Activated naive CD8-positive, alpha-beta T cell treated with anti-CD3 and anti-CD28 coated beads, Interleukin-2, amount 50 U/mL, for 24 hours (primary cell): ENCODE results near the gene GAB2.

Source experiments
- ATAC-seq: fragments of 150-1000 bp; cut with Tn5 transposase; one replicate; pipeline ENCODE4 v1.10.0; 2021
- DNase-seq: peaks from one replicate; pipeline ENCODE4 v3.0.0; 2021
- H3K27ac Mint-ChIP-seq: one replicate; pipeline ENCODE4 v1.8.0; 2021; ENCODE audit warnings: mild to moderate bottlenecking, mixed read lengths
- H3K27me3 Mint-ChIP-seq: one replicate; pipeline ENCODE4 v1.8.0; 2021; ENCODE audit warnings: mixed read lengths
- H3K36me3 Mint-ChIP-seq: one replicate; pipeline ENCODE4 v1.8.0; 2021; ENCODE audit warnings: low read depth, mixed read lengths
- H3K4me1 Mint-ChIP-seq: one replicate; pipeline ENCODE4 v1.8.0; 2021; ENCODE audit warnings: mixed read lengths
- H3K4me3 Mint-ChIP-seq: one replicate; pipeline ENCODE4 v1.8.0; 2021; ENCODE audit warnings: mild to moderate bottlenecking, moderate library complexity, mixed read lengths
- H3K9me3 Mint-ChIP-seq: one replicate; pipeline ENCODE4 v1.8.0; 2021; ENCODE audit warnings: mixed read lengths

Gene GAB2

DNA sequence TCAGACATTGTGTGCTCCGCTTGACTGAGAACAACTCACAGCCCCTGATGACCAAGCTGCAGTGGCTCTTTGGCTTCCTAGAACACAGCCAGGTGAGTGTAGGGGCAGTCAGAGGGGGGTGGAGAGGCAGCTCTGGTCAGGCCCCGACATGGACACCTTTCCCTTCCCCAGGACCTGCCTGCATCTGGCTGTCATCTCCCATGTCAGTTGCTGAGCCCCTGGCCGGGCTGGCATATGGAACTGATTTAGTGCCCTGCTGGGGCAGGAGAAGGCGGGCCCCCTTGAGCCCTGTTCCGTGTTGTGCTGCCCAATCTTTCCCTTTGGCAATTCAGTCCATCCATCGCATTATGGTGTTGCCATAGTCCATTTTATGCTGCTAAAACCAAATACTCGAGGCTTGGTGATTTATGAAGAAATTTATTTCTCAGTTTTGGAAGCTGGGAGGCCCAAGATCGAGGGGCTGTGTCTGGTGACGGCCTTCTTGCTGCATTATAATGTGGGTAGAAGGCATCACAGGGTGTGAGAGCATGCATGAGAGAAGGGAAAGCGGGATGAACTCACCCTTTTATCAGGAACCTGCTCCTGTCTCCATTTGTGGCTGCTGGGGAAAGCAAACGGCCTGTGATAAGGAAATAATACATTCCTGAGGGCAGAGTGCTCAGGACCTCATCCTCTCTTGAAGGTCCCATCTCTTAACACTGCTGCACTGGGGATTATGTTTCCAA lies 209.9 kb downstream of the GAB2 start:
- Mint-ChIP-seq H3K4me1 (peaks cover 13% of the 10 kb centered on the region), H3K4me3 (no peak overlapping the region), H3K27ac (no peak overlapping the region), H3K9me3 (no peaks in the 10 kb centered on the region), H3K27me3 (no peaks in the 10 kb centered on the region), H3K36me3 (peaks cover 4% of the 10 kb centered on the region)
- no peak for ATAC-seq
- no peak for DNase-seq

DNA sequence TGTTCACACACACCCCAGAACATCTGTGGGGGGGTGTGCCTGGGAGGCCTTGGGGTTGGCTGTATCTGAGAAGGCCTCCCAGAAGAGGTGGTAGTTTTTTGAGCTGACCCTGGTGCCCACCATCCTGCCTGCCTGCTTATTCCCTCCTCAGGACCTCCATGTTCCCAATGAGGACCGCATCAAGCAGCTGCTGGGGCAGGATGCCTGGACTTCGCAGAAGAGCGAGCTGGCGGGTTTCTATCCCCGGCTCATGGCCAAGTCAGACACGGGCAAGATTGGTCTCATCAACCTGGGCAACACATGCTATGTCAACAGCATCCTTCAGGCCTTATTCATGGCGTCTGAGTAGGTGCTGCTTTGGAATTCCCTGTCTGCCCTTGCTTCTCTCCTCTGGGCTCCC lies 211.9 kb downstream of the GAB2 start:
- Mint-ChIP-seq H3K9me3 (no peaks in the 10 kb centered on the region), H3K36me3 (peaks cover 5% of the 10 kb centered on the region), H3K4me1 (peaks cover 33% of the 10 kb centered on the region), H3K27ac (no peak overlapping the region), H3K27me3 (no peaks in the 10 kb centered on the region), H3K4me3 (no peak overlapping the region)
- no peak for DNase-seq
- no peak for ATAC-seq

DNA sequence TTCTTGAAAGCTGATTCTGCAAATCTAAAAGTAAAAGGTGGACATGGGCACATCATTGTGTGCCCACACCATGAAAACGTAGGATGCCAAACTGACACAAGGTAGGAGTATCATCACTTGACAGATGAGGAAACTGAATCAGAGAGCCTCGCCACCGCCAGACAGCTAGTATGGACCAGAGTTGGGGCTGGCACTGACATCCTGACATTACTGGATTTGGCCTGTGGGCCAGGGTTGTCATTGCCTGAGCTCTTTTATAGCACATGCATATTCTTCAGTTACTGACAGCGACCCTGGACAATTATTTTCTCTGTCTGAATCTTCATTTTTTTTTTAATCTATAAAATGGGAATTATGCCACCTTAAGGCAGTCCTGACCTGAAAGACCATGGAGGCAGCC lies 212.4 kb downstream of the GAB2 start:
- ATAC-seq = no peak
- H3K36me3 Mint-ChIP-seq = peaks cover 5% of the 10 kb centered on the region
- DNase-seq = no peak
- no peak overlapping the region for H3K4me3 Mint-ChIP-seq
- H3K27me3 Mint-ChIP-seq = no peaks in the 10 kb centered on the region
- H3K9me3 Mint-ChIP-seq = no peaks in the 10 kb centered on the region
- peaks cover 33% of the 10 kb centered on the region for H3K4me1 Mint-ChIP-seq
- no peak overlapping the region for H3K27ac Mint-ChIP-seq

DNA sequence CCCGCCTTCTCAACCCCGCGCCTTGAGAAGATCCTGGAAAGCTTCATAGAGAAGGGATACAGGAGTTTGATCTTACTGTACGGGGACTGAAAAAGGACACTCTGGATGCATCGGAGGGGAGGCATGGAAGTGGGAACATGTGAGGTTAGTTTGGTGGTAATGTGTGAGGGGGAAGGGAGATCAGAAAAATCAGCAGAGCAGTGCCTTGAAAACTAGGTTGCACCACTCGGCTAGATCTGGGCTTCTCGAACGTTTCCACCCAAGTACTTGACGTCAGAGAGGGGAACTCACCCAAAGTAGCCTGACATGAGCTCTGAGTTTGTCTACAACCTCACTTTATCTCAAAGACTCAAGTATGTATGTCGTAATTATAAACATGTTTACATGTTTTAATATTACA lies 214.4 kb downstream of the GAB2 start:
- Mint-ChIP-seq H3K4me1 (peaks cover 33% of the 10 kb centered on the region), H3K9me3 (no peaks in the 10 kb centered on the region), H3K27me3 (no peaks in the 10 kb centered on the region), H3K27ac (peak overlapping the region; percentile 81), H3K4me3 (peak overlapping the region; percentile 66), H3K36me3 (peaks cover 5% of the 10 kb centered on the region)
- DNase-seq = no peak
- ATAC-seq = no peak

DNA sequence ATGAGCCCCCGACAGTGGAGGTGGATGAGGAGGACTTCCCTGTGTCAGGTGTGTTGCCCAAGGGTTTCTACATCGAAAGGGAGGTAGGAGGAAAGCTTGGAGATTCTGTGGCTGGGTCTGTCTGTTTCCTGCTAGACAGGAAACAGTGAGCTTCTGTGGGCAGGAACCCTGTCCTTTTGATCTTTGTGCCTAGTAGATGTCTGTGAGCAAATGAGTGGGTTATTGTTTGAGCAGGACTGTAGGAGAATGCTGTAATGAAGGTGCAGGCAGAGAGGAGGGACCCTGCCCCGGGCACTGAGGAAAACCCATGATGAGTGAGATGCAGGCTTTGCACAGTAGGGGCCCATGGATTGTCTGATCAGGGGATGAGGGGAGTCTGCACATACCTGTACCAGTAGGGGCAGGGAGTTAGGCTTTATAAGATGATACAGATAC lies 214.9 kb downstream of the GAB2 start:
- H3K4me3 Mint-ChIP-seq = peak overlapping the region; percentile 66
- H3K27me3 Mint-ChIP-seq = no peaks in the 10 kb centered on the region
- no peaks in the 10 kb centered on the region for H3K9me3 Mint-ChIP-seq
- DNase-seq (peak; percentile 29), ATAC-seq (peak; percentile 85)
- H3K36me3 Mint-ChIP-seq = peaks cover 5% of the 10 kb centered on the region
- H3K4me1 Mint-ChIP-seq = peaks cover 33% of the 10 kb centered on the region
- H3K27ac Mint-ChIP-seq = peak overlapping the region; percentile 81

DNA sequence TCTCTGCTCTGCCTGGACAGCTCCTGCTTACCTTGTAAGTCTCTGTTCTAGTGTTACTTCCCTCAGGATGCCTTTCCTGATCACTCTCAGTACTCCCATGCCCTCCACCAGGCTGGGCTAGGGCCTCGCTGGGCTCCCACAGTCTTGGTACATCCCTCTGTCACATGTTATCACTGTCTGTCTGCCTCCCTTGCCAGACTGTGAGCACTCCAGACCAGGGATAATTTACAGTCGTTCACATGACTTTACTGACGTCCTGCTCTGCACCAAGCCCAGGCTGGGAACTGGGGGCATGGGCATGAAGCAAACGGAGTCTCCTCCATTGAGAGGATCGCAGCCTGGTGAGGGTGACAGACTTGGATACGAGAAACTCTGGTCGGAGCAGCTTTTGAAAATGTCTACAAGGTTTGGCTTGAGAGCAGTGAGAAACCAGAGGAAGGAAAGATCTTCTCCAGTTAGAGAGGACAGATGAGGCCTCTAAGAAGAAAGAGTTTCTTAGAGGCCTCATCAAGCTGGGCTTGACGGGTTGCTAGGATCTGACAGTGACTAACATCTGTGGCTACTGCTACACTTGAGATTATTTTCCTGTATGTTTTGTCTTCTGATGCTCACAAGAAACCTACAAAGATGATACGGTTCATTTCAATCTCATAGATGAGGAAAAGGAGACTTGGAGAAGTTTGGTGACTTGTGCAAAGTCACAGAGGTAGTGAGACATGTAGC lies 216.4 kb downstream of the GAB2 start:
- H3K4me3 Mint-ChIP-seq = no peak overlapping the region

DNA sequence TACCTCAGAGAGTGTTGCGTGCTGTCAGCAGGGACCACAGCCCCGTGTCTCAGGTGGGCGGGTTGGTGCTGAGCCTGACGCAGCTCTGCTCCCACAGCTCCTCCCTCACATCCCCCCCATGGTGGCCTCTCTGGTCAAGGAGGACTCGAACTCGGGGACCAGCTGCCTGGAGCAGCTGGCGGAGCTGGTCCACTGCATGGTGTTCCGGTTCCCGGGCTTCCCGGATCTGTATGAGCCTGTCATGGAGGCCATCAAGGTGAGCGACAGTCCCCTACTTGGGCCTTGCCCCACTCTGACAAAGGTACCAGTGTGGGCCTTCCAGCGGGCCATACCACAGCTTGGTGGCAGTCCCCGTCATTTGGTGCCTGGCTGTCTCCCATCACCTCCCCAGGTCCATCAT lies 217.1 kb downstream of the GAB2 start:
- no peak for DNase-seq
- H3K9me3 Mint-ChIP-seq = no peaks in the 10 kb centered on the region
- H3K36me3 Mint-ChIP-seq = peaks cover 5% of the 10 kb centered on the region
- peaks cover 33% of the 10 kb centered on the region for H3K4me1 Mint-ChIP-seq
- H3K4me3 Mint-ChIP-seq = no peak overlapping the region
- ATAC-seq = no peak
- H3K27me3 Mint-ChIP-seq = no peaks in the 10 kb centered on the region
- no peak overlapping the region for H3K27ac Mint-ChIP-seq

More for the DNA sequence above, 216.4 kb downstream of the GAB2 start:
- H3K36me3 Mint-ChIP-seq = peaks cover 5% of the 10 kb centered on the region
- ATAC-seq = no peak
- no peaks in the 10 kb centered on the region for H3K9me3 Mint-ChIP-seq
- peak overlapping the region; percentile 81 for H3K27ac Mint-ChIP-seq
- DNase-seq = no peak
- peaks cover 33% of the 10 kb centered on the region for H3K4me1 Mint-ChIP-seq
- no peaks in the 10 kb centered on the region for H3K27me3 Mint-ChIP-seq

DNA sequence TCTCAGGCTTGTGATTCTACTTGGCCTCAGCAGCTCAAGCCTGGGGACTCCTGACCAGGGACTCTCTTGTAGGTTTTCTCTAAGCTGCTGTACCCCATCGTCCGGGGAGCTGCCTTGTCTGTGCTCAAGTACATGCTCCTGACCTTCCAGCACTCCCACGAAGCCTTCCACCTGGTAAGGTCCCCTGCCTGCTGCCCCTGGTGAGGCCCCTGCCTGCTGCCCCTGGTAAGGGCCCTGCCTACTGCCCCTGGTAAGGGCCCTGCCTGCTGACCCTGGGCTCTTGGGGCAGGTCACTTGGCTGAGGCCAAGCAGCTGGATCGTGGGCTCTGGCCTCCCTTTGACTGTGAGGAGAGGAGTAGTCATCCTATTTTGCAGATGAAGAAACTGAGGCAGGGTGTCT lies 217.6 kb downstream of the GAB2 start:
- Mint-ChIP-seq H3K27ac (no peak overlapping the region), H3K36me3 (peaks cover 5% of the 10 kb centered on the region), H3K9me3 (no peaks in the 10 kb centered on the region), H3K27me3 (no peaks in the 10 kb centered on the region), H3K4me1 (peaks cover 34% of the 10 kb centered on the region), H3K4me3 (no peak overlapping the region)
- ATAC-seq = no peak
- no peak for DNase-seq

DNA sequence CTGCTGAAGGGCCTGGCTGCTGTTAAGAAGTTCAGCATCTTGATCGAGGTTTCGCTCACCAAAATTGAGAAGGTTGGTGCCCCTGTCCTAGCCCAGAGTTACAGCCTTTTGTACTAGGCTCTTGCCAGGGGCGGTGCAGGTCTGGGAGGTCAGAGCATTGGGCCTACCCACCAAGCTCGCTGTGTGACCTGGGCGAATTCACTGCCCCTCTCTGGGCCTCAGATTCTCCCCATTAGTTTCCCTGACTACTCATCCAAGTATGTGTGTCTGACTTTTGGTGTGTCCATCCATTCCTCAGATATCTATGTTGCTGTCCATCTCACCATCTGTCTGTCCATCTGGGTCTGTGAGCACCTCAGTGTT lies 218.0 kb downstream of the GAB2 start:
- Mint-ChIP-seq H3K9me3 (no peaks in the 10 kb centered on the region), H3K4me3 (no peak overlapping the region), H3K27ac (no peak overlapping the region), H3K27me3 (no peaks in the 10 kb centered on the region), H3K4me1 (peaks cover 35% of the 10 kb centered on the region), H3K36me3 (peaks cover 5% of the 10 kb centered on the region)
- DNase-seq = no peak
- ATAC-seq = no peak

DNA sequence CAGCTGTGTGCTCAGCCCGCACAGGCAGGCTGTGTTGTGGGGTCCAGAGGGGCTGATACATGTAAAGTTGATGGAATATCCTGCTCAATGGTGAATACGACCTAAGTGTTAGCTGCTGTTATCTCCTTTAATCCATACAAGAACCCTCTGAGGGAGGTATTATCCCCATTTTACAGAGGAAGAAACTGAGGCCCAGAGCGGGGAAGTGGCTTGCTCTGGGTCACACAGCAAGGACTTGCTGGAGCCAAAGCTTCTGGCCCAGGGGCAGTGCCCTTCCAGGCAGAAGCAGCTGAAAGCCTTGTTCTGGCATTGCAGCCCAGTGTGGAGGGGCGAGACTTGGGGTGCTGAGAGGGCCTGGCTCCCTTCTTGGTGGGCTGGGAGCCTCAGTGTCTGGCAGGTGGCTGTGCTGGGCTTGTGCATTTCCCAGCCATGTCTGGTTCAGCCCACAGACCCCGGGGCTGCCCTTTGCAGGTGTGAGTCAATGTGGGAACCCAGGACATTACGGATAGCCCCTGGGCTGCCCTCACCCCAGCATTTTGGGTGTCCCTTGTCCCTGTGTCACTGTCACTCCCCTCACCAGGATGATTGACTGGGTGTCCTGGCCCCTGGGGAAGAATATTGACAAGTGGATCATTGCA lies 218.5 kb downstream of the GAB2 start:
- Mint-ChIP-seq H3K36me3 (peaks cover 5% of the 10 kb centered on the region), H3K4me3 (no peak overlapping the region), H3K27me3 (no peaks in the 10 kb centered on the region), H3K27ac (no peak overlapping the region), H3K4me1 (peaks cover 35% of the 10 kb centered on the region), H3K9me3 (no peaks in the 10 kb centered on the region)
- ATAC-seq = no peak
- no peak for DNase-seq

DNA sequence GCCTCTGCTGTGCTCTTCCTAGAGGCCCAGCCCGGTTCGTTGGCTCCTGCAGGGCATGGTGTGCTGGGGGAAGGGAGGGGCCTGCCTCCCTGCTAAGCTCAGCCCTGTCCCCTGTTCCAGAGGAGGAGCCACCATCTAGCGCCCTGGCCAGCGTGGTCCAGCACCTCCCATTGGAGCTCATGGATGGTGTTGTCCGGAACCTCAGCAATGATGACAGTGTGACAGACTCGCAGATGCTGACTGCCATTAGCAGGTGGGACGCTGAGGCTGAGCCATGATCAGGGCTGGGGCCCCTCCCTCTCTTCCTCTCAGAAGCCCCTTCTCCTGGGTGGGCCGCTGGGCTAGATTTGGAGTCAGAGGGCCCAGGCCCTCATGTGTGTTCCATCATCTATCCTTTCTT lies 219.8 kb downstream of the GAB2 start:
- no peaks in the 10 kb centered on the region for H3K27me3 Mint-ChIP-seq
- peaks cover 37% of the 10 kb centered on the region for H3K4me1 Mint-ChIP-seq
- H3K27ac Mint-ChIP-seq = no peak overlapping the region
- no peaks in the 10 kb centered on the region for H3K9me3 Mint-ChIP-seq
- DNase-seq (no peak), ATAC-seq (no peak)
- no peak overlapping the region for H3K4me3 Mint-ChIP-seq
- H3K36me3 Mint-ChIP-seq = peaks cover 5% of the 10 kb centered on the region

DNA sequence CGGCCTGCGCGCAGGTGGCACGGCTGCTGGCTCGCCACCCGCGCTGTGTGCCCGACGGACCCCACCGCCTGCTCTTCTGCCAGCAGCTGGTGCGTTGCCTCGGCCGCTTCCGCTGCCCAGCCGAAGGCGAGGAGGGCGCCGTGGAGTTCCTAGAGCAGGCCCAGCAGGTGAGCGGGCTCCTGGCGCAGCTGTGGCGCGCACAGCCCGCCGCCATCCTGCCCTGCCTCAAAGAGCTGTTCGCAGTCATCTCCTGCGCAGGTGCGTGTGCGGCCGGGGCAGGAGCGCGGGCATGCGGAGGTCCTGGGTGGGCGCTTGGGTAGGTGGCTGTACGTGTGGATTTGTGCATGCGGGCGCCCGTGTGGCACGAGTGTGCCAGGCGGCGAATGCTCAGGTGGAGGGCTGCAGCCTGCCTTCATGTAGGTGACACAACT lies 220.9 kb downstream of the GAB2 start:
- DNase-seq (no peak), ATAC-seq (no peak)
- H3K27ac Mint-ChIP-seq = no peak overlapping the region
- peaks cover 5% of the 10 kb centered on the region for H3K36me3 Mint-ChIP-seq
- H3K27me3 Mint-ChIP-seq = no peaks in the 10 kb centered on the region
- H3K4me1 Mint-ChIP-seq = peaks cover 33% of the 10 kb centered on the region
- H3K9me3 Mint-ChIP-seq = no peaks in the 10 kb centered on the region
- no peak overlapping the region for H3K4me3 Mint-ChIP-seq

DNA sequence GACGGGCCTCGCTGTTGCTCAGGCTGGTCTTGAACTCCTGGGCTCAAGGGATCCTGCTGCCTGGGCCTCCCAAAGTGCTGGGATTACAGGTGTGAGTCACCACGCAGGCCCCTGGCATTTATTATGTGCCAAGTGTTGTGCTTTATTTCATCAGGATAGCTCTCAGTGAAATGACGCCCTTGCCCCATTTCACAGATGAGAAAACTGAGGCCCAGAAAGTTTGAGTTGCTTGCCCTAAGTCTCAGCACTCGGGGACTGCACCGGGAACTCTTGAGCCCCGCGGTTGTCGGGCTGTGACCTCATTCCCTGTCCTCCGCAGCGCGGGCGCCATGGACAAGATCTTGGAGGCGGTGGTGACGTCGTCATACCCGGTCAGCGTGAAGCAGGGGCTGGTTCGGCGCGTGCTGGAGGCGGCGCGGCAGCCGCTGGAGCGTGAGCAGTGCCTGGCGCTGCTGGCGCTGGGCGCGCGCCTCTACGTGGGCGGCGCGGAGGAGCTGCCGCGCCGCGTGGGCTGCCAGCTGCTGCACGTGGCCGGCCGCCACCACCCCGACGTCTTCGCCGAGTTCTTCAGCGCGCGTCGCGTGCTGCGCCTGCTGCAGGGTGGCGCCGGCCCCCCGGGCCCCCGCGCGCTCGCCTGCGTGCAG lies 221.6 kb downstream of the GAB2 start:
- no peak overlapping the region for H3K4me3 Mint-ChIP-seq
- no peak overlapping the region for H3K27ac Mint-ChIP-seq
- H3K36me3 Mint-ChIP-seq = peaks cover 2% of the 10 kb centered on the region
- no peak for ATAC-seq
- no peak for DNase-seq
- H3K27me3 Mint-ChIP-seq = no peaks in the 10 kb centered on the region
- no peaks in the 10 kb centered on the region for H3K9me3 Mint-ChIP-seq
- H3K4me1 Mint-ChIP-seq = peaks cover 28% of the 10 kb centered on the region

DNA sequence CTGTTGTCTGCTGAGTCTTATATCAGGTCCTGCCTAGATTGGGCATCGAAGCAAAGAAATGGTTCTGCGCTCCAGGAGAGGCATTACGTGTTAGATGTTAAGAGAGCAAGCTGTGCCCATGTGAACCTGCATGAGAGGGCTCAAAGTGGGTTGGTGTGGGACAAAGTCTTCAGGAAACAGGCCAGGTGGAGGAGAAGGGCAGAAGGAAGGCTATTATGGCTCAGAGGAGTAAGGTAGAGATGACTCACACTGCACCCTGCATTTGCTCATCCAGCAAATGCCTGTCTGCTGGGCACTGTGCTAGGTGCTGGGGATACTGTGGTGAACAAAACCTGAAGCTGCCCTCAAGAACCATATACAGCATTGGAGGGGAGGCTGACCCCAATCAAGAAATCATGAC lies 223.1 kb downstream of the GAB2 start:
- Mint-ChIP-seq H3K4me1 (peaks cover 40% of the 10 kb centered on the region), H3K27ac (no peak overlapping the region), H3K36me3 (no peaks in the 10 kb centered on the region), H3K4me3 (no peak overlapping the region), H3K9me3 (no peaks in the 10 kb centered on the region), H3K27me3 (no peaks in the 10 kb centered on the region)
- ATAC-seq (peak; percentile 43), DNase-seq (no peak)

DNA sequence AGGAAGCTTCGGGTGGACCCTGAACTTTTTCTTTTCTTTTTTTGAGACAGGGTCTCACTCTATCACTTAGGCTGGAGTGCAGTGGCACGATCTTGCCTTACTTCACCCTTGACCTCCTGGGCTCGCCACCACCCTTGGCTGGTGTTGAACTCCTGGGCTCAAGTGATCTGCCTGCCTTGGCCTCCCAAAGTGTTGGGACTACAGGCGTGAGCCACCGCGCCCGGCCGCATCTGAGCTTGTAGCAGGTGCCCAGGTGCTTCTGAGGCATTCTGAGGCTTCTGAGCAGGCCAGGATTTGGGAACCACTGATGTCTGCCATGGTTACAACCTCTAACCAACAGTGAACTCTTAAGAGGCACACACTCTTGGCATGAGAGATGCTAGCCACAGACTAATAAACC lies 223.8 kb downstream of the GAB2 start:
- H3K9me3 Mint-ChIP-seq = no peaks in the 10 kb centered on the region
- ATAC-seq (no peak), DNase-seq (no peak)
- H3K27me3 Mint-ChIP-seq = no peaks in the 10 kb centered on the region
- H3K4me3 Mint-ChIP-seq = no peak overlapping the region
- no peak overlapping the region for H3K27ac Mint-ChIP-seq
- H3K36me3 Mint-ChIP-seq = no peaks in the 10 kb centered on the region
- H3K4me1 Mint-ChIP-seq = peaks cover 43% of the 10 kb centered on the region
